ENCODE data around the gene TRIM65.
"Not testable (repeated sequence)": the region's sequence is repeated elsewhere in the genome, so short reads cannot be mapped to it uniquely, and the experiment has no call there.

Gene TRIM65

GRCh38 chr17:75895370-75896155 is 1.2 kb downstream of the TRIM65 start:
- no peak for DNase-seq

GRCh38 chr17:75894049-75894733 is 2.6 kb downstream of the TRIM65 start:
- DNase-seq, result no peak

- DNase-seq, result no peak
Measured at GRCh38 chr17:75893305-75894048, 3.3 kb downstream of the TRIM65 start.

GRCh38 chr17:75892556-75893224 is 4.1 kb downstream of the TRIM65 start:
- DNase-seq, result no peak

- no peak for DNase-seq
Measured at GRCh38 chr17:75891605-75892555, 4.9 kb downstream of the TRIM65 start.

- DNase-seq, result no peak
Measured at GRCh38 chr17:75891022-75891604, 5.6 kb downstream of the TRIM65 start.

GRCh38 chr17:75889454-75889853 is 7.3 kb downstream of the TRIM65 start:
- DNase-seq, result no peak

GRCh38 chr17:75888484-75888883 is 8.3 kb downstream of the TRIM65 start:
- no peak for DNase-seq

GRCh38 chr17:75885860-75886259 is 10.9 kb downstream of the TRIM65 start:
- not testable (repeated sequence) for DNase-seq

- DNase-seq, result no peak
Measured at GRCh38 chr17:75885431-75885830, 11.3 kb downstream of the TRIM65 start.

- DNase-seq, result no peak
Measured at GRCh38 chr17:75881678-75882454, 14.9 kb downstream of the TRIM65 start.

GRCh38 chr17:75880266-75880665 is 16.5 kb downstream of the TRIM65 start:
- no peak for DNase-seq

GRCh38 chr17:75878174-75878998 is 18.4 kb downstream of the TRIM65 start, which contains the start of gene TRIM47:
Gene TRIM47, minus strand, starts transcription at chr17:75878581. Its CDS starts 33 bp downstream, at chr17:75878548.
- DNase-seq, result no peak

GRCh38 chr17:75877752-75878173 is 19.0 kb downstream of the TRIM65 start:
- DNase-seq, result no peak

- DNase-seq, result no peak
Measured at GRCh38 chr17:75876938-75877751, 19.6 kb downstream of the TRIM65 start.

GRCh38 chr17:75876190-75876937 is 20.4 kb downstream of the TRIM65 start:
- DNase-seq, result no peak

GRCh38 chr17:75875940-75876189 is 20.9 kb downstream of the TRIM65 start:
- peak; percentile 63 for DNase-seq
